GM18507 (cell line): ENCODE data around the gene C16orf86.

Experiments used
- DNase-seq: peaks from one replicate; pipeline ENCODE4 v3.0.0; 2011; ENCODE audit warnings: low read depth; ENCODE audit not compliant: insufficient read length; ENCODE audit errors: extremely low spot score
- FAIRE-seq: peaks from 2 replicates; lab custom pipeline; 2011; peaks lifted over from hg19 to GRCh38; lab: Jason Lieb, UNC

Gene C16orf86

DNA sequence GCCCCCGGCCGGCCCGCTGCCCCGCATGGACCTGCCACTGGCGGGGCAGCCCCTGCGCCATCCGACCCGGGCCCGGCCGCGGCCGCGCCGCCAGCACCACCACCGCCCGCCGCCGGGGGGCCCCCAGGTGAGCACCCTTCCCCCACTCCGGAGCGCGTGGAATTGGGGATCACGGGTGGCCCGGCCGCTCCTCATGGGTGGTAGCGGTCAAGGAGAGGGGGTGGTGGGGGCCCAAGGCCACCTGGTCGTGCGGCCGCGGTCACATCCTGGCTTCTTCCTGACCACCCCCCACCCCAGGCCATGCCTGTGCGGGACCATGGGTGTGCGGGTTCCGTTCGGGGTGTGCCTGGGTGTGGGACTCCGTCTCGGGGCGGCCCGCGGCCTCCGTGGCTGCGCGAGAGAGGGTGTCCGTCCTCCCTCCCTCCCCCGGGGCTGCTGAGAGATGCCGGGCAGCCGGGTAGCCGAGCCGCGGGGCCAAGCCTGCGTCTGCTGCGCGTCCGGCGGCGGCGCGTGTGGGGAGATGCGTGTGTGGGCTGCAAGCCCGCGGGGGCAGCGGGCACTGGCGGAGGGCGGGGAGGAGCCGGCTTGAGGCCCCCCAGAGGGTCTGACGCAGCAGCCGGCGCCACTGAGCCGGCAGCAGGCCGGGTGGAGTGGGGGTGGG is 13.4 kb upstream of the C16orf86 start:
- FAIRE-seq, result no peak
- no peak for DNase-seq

DNA sequence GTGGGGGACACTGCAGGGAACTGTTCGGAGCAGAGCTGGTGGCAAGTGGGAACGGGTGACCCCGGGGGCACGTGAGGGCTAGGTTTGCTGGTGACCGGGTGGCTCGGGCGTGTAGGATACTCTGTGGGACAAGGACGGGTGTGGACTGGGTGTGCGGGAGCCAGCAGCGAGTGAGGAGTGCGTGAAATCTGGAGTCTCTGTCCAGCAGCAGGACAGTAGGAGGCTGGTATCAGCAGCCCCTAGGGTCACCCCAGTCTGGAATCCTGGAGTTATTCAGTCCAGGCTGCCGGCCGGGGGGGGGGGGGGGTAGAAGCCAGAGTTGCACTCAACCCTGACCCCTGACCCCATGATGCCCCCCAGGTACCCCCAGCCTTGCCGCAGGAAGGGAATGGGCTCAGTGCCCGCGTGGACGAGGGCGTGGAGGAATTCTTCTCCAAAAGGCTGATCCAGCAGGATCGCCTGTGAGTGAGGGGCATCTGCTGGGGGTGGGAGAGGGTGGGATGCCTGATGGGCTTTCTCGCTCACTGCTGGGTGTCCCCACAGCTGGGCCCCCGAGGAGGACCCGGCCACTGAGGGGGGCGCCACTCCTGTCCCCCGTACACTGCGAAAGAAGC is 12.7 kb upstream of the C16orf86 start:
- no peak for FAIRE-seq
- no peak for DNase-seq

DNA sequence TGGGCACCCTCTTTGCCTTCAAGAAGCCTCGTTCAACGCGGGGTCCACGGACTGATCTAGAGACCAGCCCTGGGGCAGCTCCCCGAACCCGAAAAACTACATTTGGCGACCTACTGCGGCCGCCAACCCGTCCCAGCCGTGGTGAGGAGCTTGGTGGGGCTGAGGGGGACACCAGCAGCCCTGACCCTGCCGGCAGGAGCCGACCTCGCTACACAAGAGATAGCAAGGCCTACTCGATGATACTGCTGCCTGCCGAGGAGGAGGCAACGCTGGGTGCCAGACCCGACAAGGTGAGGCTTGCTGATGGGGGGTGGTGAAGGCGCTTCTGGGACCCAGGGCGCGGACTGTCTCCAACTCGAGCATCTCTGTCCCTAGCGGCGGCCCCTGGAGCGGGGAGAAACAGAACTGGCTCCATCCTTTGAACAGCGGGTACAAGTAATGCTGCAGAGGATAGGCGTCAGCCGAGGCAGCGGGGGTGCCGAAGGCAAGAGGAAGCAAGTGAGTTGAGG is 12.2 kb upstream of the C16orf86 start:
- FAIRE-seq (no peak), DNase-seq (no peak)

DNA sequence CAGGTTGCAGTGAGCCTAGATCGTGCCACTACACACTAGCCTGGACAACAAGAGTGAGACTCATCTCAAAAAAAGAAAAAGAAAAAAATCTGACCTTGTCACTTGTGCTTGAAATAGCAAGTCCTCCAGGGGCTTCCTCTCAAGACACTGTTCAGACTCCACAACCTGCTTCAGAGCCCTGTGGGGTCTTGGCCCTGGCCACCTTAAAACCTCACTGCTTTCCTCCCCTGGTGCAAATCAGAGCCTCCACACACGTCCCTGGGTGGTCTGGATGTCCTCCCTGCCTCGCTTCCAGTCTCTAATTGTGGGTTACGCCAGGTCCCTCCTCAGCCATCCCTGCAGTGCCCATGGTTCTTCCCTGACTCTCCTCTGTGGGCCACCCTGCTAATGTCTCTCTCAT is 11.3 kb upstream of the C16orf86 start:
- no peak for FAIRE-seq
- no peak for DNase-seq

DNA sequence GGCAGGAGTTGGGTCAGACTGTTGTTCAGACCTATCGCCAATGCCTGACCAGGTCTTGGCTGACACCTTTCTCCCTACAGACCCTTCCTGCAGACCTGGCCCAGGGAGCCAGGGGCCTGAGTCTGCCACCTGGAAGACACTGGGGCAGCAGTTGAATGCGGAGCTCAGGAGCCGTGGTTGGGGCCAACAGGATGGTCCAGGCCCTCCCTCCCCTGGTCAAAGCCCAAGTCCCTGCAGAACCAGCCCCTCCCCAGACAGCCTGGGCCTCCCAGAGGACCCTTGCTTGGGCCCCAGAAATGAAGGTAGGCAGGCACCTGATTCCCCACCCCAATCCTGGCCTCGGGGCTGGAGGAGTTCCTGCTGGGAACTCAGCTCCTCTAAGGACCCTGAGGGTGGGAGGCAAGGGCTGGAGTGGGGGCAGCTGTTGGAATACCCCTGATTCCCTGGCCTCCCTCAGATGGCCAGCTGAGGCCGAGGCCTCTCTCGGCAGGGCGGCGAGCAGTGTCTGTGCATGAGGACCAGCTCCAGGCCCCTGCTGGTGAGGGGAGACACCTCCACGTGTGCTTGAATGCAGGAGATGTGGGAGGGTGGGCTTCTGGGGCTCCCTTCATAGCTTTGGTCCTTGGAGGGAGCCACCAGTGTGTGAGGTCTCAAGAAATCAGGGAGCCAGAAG is 10.1 kb upstream of the C16orf86 start:
- FAIRE-seq (no peak), DNase-seq (no peak)

DNA sequence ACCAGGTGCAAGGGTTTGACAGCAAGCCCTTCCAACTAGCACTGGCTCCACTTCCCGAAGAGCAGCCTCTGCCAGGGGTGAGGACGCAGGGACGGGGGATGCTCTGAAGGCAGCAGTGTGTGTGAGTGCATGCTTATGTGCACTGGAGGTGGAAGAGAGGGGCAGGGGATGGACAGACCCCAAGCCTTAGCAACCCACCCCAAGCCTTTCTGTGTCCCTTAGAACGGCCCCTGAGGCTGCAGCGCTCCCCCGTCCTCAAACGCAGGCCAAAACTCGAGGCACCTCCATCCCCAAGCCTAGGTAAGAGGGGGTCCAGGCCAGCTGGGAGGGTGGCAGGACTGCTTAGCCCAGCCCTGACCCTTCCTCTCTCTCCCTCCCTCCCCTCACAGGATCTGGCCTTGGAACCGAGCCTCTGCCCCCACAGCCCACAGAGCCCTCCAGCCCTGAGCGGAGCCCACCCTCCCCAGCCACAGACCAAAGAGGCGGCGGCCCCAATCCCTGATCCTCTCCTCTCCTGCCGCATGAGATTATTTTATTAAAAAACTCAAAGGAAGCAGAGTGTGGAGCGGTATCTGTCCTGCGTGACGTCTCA is 9.5 kb upstream of the C16orf86 start:
- FAIRE-seq (no peak), DNase-seq (no peak)

DNA sequence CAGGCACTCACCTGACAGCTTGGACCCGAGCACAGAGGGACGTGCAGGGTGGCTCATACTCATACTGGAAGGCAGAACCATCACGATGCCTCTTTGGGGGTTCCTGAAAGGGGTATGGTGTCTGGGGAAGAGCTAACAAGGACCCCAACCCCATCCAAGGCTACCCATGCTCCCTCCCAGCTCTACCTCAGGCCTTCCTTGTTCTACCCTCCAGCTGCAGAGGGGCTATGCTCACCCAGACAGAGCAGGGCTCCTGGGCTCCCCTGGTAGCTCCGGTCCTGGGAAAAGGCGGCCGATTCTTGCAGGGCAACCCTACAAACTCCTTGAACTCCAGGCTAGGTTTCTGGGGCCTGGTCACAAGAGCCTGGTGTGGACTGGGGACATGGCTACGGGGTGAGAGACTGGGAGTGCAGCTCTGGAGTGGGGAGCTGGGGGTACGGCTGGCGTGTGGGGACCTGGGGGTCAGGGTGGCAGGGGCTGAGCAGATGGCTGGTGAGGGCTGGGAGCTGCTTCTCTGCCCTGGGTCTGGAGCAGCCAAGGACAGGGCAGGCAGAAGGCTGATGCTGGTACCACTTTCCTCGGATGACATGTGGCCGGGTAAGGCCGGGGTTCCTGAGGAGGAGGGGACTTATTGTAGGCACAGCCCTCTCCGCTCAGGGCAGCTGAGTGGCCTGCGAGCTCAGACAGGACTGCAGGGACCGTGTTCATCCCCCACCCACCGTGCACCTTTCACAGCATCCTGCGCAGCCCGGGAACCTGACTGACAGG is 8.7 kb upstream of the C16orf86 start:
- DNase-seq (no peak), FAIRE-seq (no peak)

DNA sequence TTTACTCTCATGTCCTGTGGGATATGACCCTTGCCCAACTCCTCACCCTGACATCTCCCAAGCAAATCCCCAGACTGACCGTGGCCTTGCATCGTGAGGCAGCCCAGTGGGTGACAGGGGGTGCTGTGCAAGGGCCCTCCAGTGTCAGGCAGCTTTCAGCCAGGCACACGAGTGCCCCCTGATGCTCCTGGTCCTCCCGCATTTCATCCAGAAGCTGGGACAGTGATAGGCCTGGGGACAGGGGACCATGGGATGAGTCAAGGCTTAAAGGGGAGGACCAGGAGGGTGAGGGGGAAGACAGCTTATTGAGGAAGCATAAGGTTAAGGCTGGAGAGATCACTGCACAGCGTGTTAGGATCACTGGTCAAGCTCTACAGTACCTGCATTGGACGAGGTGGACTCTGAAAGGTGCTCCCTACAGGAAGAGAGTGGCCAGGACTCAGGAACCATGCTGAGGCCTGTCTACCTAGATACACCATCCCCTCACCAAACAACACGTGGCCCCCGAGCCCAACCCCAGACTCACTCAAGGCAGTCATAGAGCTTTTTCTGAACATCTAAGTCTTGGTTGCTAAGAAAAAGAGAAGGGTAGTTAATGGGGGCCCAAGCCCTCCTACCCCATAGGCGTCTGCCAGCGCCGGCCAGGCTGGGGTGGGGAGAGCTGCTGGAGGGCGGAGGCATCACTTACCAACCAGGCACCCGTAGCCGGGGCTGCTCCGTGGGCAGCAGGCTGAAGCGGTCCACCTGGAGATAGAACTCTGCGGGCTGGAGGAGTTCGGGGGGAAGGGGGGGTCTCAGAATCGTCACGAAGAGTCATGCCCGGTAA is 7.6 kb upstream of the C16orf86 start:
- DNase-seq (no peak), FAIRE-seq (no peak)

DNA sequence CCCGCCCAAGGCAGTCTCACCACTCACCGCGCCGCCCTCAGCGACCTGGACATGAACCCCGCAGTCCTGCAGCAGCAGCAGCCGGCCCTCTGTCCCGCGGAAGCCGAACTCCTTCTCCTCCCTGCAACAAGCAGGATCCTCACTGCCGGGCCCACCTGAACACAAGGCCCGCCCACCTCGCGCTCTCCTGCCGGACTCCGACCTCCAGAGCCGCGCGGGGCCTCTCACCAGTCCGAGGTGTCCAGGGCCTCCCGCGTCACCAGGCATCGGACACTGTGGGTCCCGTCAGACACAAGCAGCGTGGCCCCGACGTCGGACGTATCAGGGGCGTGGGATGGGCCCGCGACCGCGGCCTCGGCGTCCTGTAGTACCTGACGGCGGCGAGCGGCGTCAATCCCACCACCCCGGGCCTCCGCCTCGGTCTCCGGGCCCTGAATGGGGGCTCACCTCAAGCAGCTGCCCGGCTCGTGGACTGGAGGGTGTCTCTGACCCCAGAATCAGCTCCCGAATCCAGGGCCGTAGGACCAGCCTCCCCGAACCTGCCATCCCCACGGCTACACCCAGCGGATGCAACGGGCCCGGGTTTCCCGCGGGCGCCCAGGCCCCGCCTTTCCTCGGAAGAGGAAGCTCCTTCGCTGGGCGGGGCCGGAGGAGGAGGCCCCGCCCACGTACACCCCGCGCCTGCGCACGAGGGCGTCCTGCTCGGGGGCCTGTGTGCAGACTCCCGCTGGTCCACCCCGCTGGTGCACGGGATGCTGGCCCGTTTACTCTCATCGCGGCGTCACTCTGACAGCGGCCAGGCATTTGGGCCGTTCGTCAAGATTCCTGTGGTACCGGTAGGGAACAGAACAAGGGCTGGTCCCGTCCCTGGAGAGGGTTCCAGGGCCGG is 6.7 kb upstream of the C16orf86 start, which contains the start of gene ACD:
Gene ACD (minus strand): TSS at position 586 of the 889 bp plus-strand sequence. CDS start 40 bp downstream, at position 546.
- peak; percentile 100 for DNase-seq
- no peak for FAIRE-seq

DNA sequence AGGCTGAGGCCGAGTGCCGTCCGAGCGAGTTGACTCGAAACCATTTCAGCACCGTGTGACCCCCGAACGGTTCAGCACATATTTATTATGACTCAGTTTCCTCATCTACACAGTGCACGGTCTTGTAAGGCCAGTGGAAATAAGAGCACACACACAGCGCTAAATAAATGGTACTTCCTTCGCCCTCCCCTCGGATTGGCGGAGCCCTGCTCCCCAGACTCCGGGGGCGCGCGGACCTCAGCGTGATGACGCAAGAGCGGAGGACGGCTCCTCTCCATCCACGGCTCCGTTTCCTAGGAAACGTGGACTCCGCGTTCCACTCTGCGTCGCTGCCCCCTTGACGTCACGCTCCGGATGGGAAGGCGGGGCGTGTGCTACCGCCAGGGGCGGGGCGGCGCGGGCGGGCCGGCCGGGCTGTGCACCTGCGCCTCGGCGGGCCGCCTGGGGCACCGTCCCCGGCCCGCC is 6.0 kb upstream of the C16orf86 start, which contains the start of gene PARD6A:
Gene PARD6A (plus strand): TSS at position 397 of the 465 bp plus-strand sequence. CDS start 79 bp downstream, outside the sequence.
- DNase-seq, result peak; percentile 99
- peak; percentile 98 for FAIRE-seq

DNA sequence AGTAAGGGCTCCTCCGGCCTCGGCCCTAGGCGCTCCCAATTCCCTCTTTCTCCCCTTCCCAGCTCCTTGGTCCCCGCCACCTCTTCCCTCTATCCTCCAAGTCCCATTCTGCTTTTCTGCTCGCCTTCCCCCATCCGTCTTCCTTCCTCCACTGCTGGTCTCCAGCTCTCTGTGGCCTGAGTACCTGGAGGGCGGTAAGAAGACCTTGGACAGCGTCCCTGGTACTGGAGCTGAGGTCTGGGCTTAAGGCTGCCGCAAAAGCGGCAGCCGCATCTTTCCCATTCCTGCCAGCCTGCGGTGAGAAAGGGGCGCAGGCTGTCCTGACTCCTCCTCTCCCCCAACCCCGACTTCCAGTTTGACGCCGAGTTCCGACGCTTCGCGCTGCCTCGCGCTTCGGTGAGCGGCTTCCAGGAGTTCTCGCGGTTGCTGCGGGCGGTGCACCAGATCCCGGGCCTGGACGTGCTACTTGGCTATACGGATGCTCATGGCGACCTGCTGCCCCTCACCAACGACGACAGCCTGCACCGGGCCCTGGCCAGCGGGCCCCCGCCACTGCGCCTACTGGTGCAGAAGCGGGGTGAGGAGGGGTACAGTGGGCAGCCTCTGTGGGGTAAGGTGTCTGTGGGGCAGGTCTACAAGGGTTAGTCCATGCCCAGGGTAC is 5.4 kb upstream of the C16orf86 start:
- no peak for DNase-seq
- no peak for FAIRE-seq

DNA sequence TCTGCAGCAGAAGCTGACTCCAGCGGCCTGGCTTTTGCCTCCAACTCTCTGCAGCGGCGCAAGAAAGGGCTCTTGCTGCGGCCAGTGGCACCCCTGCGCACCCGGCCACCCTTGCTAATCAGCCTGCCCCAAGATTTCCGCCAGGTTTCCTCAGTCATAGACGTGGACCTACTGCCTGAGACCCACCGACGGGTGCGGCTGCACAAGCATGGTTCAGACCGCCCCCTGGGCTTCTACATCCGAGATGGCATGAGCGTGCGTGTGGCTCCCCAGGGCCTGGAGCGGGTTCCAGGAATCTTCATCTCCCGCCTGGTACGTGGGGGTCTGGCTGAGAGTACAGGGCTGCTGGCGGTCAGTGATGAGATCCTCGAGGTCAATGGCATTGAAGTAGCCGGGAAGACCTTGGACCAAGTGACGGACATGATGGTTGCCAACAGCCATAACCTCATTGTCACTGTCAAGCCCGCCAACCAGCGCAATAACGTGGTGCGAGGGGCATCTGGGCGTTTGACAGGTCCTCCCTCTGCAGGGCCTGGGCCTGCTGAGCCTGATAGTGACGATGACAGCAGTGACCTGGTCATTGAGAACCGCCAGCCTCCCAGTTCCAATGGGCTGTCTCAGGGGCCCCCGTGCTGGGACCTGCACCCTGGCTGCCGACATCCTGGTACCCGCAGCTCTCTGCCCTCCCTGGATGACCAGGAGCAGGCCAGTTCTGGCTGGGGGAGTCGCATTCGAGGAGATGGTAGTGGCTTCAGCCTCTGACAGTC is 4.5 kb upstream of the C16orf86 start:
- DNase-seq, result no peak

DNA sequence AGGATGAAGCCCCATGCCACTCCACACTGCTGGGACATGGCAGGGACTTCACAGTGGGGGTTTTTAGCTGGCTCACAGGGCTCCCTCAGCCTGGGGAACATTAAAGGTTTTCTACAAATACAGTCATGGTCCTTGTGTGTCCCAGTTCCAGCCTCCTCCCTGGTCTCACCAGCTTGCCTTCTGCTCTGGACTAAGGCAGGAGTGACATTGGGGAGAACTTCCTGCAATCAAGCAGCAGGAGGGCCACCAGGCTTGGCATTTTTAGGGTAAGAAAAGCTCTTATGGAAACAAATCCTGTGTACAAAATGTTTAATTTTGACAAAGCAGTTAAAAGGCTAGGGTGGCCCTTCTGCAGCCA is 4.0 kb upstream of the C16orf86 start:
- FAIRE-seq (no peak), DNase-seq (no peak)

More for the DNA sequence above, 4.5 kb upstream of the C16orf86 start:
- no peak for FAIRE-seq

DNA sequence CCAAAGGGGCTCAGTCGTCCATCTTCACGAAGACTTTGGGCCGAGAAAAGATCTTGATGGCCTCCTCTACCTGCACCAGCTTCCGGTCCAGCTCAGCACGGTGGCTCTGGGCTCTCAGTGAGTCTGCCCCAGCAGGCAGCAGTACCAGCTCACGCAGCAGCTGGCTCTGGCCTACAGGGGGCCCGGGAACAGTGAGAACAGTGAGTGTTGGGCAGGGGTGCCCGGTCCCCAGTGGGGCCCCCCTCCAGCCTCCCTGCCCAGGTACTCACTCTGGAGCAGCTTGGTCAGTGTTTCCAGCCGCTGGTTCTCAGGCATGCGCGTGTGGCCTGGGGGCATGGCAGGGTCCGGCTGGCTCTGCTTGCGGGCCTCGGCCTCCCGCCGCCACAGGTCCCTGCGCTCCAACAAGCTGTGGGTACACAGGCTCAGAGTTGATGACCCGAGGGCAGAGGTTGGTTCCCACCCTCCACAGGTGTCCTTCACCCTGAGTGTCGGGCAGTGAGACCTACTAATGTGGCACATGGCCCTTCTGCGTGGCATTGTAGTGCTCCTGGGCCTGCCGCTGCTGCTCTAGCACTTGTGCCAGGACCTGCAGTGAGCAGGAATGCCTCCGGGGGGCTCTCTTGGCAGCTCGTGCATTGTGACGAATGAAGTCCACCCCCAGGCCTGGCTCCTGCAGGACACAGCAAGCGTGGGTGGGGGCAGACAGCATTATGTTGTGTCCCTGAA is 3.3 kb upstream of the C16orf86 start:
- no peak for FAIRE-seq
- no peak for DNase-seq

DNA sequence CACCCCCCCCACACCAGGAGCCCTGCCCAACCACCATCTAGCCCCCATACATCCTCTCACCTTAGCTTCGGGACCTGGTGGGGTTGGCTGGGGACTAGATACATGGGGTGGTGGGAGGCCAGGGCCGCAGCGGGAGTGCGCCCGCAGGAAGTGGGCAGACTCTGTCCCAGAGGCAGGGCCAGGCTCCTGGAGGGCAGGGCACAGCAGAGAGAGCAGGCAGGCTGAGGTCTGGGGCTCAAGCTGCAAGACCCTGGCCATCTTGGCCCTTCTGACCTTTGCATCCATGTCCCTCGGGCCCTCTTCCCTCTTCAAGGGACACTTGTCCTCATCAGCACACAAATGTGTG is 2.8 kb upstream of the C16orf86 start:
- FAIRE-seq (no peak), DNase-seq (no peak)

DNA sequence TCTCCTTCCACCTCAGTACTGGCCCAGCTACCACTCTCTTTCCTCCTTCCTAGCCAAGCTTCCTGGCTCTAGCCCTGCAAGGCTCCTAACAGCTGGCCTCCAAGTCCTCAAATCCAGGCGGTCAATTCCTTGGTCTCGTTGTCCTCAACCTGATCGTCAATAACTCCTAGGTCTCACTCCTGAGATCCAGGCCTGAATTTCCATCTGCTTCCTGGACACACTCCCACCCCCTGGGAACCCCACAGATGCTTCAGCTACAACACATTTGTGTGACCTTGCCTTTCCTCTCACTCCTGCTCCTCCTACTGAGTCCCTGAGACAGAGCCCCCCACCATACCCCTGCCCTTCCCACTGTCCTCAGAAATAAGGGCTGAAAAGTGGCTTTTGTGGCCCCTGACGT is 2.4 kb upstream of the C16orf86 start:
- no peak for DNase-seq
- no peak for FAIRE-seq
